CD4-positive, alpha-beta T cell treated with Interleukin-2 at 100 ng/mL for 4 hours (primary cell): Measurements from ENCODE around the gene AP3B1.

Experiments used
- DNase-seq: peaks from one replicate; pipeline ENCODE4 v3.0.0-alpha.2; 2020; ENCODE audit warnings: low spot score

The AP3B1 gene

DNA sequence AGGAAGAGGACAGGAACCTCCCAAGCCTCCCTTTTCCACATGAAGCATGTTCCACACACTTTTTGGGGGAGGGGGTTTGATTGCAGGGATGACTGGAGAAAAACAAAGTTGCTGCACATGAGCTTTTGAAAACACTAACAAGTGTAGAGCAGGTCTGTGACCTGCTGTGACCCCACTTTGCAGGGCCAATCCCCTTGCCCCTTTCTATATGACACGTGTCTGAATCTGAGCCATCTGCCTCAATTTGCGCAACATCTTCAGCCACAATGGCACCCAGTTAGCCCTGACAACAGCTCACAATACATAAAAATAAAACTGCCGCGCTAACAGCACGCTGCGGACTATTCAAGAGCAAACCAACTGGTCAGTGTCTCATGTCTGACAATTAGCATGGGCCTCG, 290.6 kb downstream of the AP3B1 start:
- DNase-seq = no peak

DNA sequence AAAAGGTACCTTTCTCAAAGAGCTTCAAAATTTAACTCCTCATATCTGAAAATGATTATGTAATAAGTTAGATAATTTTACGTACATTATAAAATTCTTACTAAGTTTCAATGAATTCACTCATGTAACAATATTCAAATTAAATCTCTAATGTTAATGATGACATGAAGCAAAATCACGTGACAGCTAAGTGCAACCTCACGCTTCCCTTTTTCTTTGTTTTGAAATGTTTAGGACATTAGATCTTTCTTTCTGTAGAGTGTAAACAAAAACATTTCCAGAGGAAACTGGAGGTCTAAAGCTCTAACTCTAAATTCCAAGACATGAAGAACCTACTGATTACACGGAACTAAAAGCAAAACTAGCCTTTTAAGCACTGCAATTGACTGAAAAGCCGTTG, 291.0 kb downstream of the AP3B1 start:
- no peak for DNase-seq

DNA sequence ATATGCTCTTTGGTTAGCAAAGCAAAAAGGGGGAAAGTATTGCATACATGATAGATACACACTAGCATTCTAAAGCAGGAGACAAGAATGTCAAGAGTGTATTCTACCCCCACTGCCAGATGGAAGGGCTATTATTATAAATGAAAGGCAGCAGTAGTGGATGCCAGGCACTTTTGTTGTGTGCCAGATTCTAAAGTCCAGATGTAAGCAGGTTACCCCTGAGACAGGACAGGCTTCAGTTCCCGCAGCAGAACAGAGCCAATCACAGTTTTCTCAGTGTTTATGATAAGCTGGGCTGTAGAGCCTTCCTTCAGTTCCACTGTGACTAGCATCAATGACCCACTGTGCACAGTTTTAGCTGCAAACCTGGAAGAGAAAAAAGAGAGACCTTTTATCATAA, 291.8 kb downstream of the AP3B1 start:
- no peak for DNase-seq

DNA sequence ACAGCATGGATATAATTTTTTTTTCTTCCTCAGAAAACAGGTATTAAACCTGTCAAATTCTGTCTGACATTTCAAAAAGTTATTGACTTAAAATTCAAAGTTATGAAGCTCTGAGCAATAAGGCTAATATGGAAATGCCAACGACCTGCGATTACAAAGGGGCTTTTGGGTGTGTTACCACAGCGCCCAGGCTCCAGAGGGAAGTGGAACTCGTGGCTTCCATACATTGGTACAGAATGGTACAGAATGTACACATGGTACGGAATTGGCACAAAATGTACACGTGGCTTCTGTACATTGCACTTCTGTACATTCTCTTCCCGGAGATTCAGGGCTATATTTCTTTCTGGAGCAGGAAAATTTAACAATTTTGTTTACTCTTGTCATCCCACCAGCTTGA, 293.3 kb downstream of the AP3B1 start:
- no peak for DNase-seq

DNA sequence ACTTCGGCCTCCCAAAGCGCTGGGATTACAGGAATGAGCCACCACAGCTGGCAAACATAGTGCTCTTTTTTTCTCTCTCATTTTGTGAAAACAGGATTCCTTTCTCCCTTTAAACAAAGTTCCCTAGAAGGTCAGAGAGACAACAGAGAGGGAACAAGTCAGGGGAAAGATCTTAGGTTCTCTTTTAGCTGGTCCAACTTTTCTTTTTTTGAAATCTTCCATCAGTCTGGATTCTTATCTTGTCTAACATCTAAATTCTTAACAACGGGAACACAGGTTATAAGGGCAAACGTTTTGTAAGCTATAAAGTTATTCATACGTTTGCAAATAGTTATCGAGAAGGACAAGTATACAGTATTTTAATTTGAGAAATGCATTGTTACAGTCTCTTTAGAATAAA, 294.3 kb downstream of the AP3B1 start:
- no peak for DNase-seq

DNA sequence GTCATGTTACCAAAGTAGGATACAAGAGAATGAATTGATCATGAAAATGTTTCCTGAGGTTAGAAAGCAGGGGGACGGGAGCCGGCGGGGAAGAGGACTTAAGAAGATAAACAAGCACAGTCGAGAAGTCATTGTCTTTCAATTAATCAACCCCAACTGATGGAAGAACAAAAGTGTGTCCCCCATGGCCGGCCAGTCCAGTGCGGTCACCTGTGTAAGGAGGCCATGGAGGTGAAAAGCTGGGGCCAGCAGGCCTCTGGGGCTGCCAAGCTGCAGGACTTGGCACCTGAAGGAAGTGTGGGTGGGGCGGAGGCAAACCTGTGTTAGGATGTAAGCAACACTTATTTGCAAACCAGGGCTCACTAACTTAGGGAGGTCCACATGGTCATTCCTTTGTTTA, 295.1 kb downstream of the AP3B1 start:
- no peak for DNase-seq

DNA sequence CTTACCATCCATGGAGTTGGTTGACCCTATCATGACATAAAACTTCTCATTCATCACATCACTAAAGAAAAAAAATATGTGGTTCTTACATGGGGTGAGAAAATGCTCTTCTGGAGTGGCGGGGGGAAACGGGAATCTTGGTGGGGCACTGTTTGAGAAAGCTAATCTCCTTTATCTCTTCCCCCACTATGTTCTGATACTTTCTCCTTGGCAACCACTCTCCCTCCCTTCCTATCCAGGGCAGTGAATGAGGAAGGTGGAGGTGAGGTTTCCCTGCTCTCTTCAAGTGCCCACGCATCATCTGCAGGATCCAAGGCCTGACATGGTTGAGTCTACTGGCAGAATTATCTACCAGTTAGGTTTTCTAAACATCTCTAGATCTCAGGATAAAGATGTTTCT, 297.6 kb downstream of the AP3B1 start:
- no peak for DNase-seq

DNA sequence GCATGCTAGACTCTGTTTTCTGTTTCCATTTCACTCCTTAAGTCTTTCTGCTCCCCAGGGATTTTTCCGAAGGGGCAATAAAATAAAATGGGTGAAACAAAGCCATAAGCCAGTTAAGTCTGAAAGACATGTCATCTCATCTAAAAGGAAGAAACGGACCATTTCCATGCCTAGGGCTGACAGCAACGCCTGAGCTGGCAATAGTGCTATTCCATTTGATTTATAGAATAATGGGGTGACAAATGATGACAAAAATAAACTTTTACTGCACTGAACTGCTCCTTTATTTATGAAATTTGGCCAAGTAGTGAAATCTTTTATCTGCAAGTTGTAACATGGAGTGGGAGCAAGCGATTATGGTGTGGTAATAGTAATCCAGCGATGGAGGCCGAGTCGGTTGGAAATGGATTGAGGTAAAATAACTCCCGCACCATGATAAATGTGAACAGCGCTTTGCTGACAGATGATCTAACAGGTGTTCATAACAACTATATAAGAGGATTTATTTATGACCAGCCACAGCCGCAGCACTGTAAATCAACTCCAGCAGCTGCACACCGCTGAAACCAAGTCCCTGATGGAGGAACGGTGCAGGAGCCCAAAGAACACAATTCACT, 298.6 kb downstream of the AP3B1 start:
- DNase-seq = no peak

DNA sequence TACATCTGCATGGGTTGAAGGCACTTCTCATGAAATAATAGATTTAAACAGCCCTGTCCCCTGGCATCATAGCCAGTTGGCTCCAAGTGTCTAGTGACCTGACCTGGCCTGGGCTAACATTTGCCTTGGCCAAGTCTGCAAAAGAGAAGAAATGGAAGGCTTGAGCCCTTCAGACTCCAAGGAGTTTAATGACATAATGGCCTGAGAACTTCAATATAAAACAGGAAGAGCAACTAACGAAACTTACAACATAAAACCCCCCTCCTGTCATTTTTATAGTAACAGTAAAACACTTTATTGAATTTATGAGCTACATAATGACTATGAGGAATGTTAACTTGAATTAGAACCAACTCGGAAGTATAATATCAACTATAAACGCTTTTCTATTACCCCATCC, 299.6 kb downstream of the AP3B1 start:
- DNase-seq = no peak

- no peak for DNase-seq
Observed at GRCh38 chr5:77993855-77994318, 300.6 kb downstream of the AP3B1 start.

DNA sequence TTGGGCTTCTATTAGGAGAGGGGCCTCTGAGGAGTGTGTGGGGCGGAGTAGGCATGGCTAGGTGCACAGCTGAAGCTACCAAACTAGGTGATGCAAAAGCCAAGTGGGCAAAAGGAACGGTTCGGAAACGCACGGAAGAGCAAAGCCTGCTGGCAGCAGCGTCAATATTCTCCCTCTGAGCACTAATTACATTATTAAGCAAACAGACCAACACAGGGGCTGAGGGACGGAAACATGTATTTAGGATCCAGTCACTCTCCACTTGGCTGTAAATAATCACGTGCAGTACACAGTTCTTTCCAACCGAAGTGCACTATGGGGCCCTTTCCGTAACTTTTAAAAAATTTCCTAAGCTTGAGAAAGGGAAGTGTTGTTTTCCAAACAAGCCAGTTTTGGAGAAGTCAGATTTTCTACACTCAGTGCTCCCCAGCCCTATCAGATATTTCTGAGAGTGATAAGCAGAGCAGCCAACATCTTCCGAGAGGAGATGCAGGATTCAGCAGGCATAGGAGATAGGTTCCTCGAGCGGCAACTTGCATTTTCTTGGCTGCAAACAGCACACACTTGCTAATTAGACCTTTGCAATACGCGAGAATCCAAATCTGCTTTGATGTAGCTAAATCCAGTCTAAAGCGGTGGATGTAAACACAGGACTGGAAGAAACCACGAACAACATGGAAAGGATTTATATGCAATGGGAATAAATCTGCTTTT, 301.2 kb downstream of the AP3B1 start:
- no peak for DNase-seq

DNA sequence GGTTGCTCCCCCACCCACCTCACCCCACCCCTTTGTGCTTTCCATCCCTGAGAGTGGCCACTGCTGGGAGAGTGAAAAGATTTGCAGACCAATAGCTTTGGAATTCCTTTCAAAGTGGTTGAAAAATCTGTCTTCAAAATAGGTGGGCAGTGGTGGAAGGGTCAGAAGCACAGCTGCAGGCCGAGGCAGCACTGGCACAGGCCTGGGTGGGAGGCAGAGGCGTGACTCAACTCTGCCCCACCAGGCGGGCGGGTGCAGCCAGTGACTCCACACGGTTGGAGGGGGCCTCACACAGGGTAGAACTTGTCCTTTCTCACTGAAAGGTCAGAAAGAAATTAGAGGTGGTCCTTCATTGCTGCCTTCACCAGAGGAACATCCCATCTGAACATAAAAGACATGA, 303.4 kb downstream of the AP3B1 start:
- DNase-seq = no peak

- DNase-seq = no peak
Observed at GRCh38 chr5:77990020-77990419, 304.5 kb downstream of the AP3B1 start.

DNA sequence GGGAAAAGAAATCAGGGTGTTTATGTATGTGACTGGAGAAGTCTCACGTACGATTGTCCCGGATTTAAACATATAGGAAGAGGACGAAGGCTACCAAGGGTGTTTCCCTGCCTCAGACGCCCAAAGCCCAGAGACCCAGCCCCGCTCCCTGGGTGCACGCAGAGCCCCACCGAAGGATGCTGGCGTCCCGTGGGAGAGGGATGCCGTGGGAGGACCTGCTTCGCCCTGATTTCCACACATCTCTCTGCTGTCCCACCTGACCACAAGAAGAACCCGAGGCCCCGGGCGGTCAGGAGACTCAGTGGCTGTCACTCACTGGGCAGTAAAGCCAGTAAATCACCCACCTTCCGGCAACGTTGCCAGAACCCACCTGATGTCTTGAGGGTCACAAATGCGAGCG, 306.5 kb downstream of the AP3B1 start:
- DNase-seq = no peak

- no peak for DNase-seq
Observed at GRCh38 chr5:77987331-77987730, 307.2 kb downstream of the AP3B1 start.

- no peak for DNase-seq
Observed at GRCh38 chr5:77986261-77986660, 308.2 kb downstream of the AP3B1 start.

GRCh38 chr5:77985247-77985646, 309.3 kb downstream of the AP3B1 start:
- DNase-seq = no peak

DNA sequence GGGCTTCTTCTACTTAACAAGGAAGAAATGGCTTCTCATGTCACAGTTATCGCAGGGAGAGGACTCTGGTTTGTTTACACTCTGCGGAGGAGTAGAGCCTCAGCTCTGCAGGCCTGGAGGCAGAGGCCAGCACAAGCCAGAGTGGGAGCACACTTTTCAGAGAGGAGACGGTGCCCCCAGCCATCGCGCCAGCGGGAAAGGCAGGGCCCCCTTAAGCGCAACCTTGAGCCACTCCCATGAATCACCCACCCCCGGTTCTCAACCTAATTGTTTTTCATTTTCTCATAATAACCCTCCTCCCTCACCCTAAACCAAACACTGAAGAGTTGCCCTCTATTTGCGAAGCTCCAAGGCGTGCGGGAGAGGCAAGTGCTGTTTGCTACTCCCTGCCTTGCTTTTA, 309.9 kb downstream of the AP3B1 start:
- DNase-seq = no peak

DNA sequence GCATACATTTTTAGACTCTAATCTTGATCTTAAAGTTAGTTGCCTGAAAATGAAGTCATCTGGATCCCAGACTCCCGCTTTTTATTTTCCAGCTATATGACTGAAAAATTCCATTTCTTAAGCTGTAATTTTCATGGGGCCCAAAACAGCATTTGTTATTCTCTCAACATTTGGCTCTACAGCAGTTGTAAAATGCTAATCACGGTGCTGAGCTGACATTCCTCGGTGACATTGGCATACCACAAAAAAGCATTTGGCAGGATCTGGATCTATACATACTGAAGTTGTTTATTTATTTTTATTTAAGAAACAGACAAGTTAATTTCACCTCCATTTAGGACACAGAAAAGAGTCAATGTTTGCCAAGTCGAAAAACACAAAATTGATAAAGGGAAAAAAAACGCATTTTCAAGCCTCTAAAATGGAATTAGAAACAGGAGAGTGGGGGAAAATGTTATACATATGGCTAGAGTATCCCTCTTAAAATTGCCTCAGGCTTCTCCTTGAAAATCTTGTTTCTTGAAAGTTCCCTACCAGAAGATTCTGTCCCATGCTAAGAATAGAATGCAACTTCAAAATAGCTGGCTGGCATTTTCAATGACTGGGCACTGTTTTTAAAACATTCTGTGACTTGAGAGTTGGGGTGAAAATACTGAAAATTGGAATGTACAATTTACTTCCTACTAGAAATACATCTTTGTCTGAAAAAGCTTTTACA, 310.9 kb downstream of the AP3B1 start:
- no peak for DNase-seq

GRCh38 chr5:77981820-77982219, 312.7 kb downstream of the AP3B1 start:
- DNase-seq = no peak

GRCh38 chr5:77974576-77974975, 319.9 kb downstream of the AP3B1 start:
- DNase-seq = no peak

GRCh38 chr5:77973253-77973609, 321.3 kb downstream of the AP3B1 start:
- DNase-seq = no peak

DNA sequence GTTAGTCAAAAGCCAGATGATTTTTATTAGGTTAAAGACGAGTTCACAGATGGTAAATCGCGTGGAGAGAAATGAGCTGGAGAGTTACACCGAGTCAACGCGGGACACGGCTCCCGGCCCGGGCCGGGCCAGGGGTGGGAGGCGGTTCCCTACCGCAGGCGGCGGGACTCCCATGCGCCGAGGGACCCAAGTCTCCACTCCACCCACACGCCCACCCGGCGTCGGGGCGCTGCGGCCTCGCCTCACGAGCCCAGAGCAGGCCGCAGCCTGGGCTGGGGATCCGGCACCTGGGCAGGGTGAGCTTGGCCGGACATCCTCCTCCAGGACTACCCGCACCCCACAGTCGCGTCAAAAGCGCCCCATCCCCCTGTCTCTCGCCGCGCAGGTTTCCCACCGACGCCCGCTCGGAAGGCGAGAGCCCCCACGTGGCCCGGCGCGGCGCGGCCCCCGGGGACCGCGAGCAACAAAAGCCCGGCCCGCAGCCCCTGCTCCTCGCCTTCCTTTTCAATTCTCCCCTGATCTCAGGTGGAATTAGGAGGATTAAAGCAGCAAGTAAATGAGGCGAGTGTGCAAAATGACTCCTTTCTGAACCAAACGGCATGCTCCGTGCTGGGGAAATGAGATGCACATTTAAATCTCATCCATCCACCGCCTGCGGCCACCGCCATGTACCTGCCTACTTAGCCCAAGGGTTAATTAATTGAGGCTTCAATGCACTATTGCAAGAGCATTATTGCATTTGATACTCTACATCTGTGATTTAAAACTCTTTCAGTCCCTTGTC, 321.8 kb downstream of the AP3B1 start:
- DNase-seq = no peak
